Measurements from ENCODE around the gene THOC7.

THOC7 gene

GRCh38 chr3:63863150-63864007 lies at the start of gene THOC7, which contains the start of gene ATXN7:
Gene THOC7, minus strand, starts transcription at chr3:63863805. Its CDS starts 15 bp downstream, at chr3:63863790.
Gene ATXN7, plus strand, starts transcription at chr3:63863867. Its CDS starts 48,732 bp downstream, at chr3:63912599.
- peak within 1 kb of the TSS; percentile 86 for H3K4me3 ChIP-seq (ENCODE audit: low read depth, low read length)
- no peak for TF ChIP-seq CTCF (IDR thresholded peaks at IDR 0.05; ENCODE audit: control insufficient read depth, extremely low read depth, insufficient read depth)
- DNase-seq (ENCODE audit: low read depth), result no peak

GRCh38 chr3:63912768-63913588 lies 49.4 kb upstream of the THOC7 start:
- no peak for TF ChIP-seq CTCF (IDR thresholded peaks at IDR 0.05; ENCODE audit: control insufficient read depth, extremely low read depth, insufficient read depth)
- DNase-seq (ENCODE audit: low read depth), result no peak
- peak overlapping the region; percentile 59 for H3K4me3 ChIP-seq (ENCODE audit: low read depth, low read length)

DNA sequence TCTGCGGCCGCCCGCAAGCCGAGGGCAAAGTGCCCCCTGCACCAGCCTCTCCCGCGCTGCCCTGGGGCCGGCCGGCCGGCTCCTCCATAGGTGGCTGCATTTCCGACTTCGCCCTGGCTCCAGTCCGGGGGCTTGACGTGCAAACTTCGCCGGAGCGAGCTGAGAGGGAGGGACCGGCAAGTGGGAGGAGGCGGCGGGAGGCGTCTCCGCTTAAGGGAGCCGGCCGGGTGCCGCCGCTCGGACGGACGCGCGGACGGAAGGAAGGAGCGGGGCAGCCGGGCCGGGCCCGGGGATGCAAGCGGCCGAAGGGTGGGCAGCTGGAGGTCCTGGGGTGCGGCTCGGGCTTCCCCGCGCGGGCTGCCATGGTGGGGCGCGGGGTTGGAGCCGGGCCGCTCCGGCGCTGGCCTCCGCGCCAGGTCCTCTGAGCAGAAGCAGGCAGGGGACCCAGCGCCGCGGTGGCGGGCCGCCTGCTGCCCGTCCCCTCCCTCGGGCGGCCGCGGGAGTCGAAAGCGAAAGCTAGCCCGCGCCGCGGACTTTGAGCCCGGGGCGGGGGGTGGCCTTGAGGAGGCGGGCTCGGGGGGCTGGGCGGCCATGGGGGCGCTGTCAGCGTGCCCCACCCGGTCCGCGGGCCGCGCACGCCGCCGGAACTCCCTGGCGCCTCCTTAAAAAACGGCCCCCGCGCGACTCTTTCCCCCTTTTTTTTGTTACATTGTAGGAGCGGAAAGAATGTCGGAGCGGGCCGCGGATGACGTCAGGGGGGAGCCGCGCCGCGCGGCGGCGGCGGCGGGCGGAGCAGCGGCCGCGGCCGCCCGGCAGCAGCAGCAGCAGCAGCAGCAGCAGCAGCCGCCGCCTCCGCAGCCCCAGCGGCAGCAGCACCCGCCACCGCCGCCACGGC lies 48.5 kb upstream of the THOC7 start, which contains the start of gene SCAANT1:
Gene SCAANT1 (minus strand): TSS at position 511 of the 895 bp plus-strand sequence.
- no peak; the same call in 1 of the 2 replicates for TF ChIP-seq CTCF (IDR thresholded peaks at IDR 0.05; ENCODE audit: control insufficient read depth, extremely low read depth, insufficient read depth)
- H3K4me3 ChIP-seq (ENCODE audit: low read depth, low read length), result peak within 1 kb of the TSS; percentile 59
- DNase-seq (ENCODE audit: low read depth), result peak; percentile 58

GRCh38 chr3:63911509-63911872 lies 47.9 kb upstream of the THOC7 start:
- peak overlapping the region; percentile 59 for H3K4me3 ChIP-seq (ENCODE audit: low read depth, low read length)
- TF ChIP-seq CTCF (IDR thresholded peaks at IDR 0.05; ENCODE audit: control insufficient read depth, extremely low read depth, insufficient read depth), result no peak
- DNase-seq (ENCODE audit: low read depth), result no peak

- H3K4me3 ChIP-seq (ENCODE audit: low read depth, low read length), result no peak overlapping the region
- no peak for TF ChIP-seq CTCF (IDR thresholded peaks at IDR 0.05; ENCODE audit: control insufficient read depth, extremely low read depth, insufficient read depth)
- no peak for DNase-seq (ENCODE audit: low read depth)
These were observed 47.3 kb upstream of the THOC7 start for GRCh38 chr3:63910891-63911290.

GRCh38 chr3:63910001-63910400 lies 46.4 kb upstream of the THOC7 start:
- no peak for DNase-seq (ENCODE audit: low read depth)
- H3K4me3 ChIP-seq (ENCODE audit: low read depth, low read length), result no peak overlapping the region
- no peak for TF ChIP-seq CTCF (IDR thresholded peaks at IDR 0.05; ENCODE audit: control insufficient read depth, extremely low read depth, insufficient read depth)
